ENCODE results near the gene CLIC1.

GRCh38 chr6:31691078-31691463, 45.3 kb downstream of the CLIC1 start:
- no peak for TF ChIP-seq POLR2A (IDR thresholded peaks at IDR 0.05)
- TF ChIP-seq CTCF (IDR thresholded peaks at IDR 0.05) = no peak
- no peak for TF ChIP-seq POLR2AphosphoS5 (IDR thresholded peaks at IDR 0.05)

Data from breast epithelium (tissue), 3 donors.